ENCODE results near the gene NDUFS8. TPM values are rescaled to one million over a fixed set of nuclear protein-coding genes. Genes with fewer than 3 reads are reported as not detected.

NDUFS8 gene
- total RNA-seq, 1 experiment from 2014 or later = 166 TPM

DNA sequence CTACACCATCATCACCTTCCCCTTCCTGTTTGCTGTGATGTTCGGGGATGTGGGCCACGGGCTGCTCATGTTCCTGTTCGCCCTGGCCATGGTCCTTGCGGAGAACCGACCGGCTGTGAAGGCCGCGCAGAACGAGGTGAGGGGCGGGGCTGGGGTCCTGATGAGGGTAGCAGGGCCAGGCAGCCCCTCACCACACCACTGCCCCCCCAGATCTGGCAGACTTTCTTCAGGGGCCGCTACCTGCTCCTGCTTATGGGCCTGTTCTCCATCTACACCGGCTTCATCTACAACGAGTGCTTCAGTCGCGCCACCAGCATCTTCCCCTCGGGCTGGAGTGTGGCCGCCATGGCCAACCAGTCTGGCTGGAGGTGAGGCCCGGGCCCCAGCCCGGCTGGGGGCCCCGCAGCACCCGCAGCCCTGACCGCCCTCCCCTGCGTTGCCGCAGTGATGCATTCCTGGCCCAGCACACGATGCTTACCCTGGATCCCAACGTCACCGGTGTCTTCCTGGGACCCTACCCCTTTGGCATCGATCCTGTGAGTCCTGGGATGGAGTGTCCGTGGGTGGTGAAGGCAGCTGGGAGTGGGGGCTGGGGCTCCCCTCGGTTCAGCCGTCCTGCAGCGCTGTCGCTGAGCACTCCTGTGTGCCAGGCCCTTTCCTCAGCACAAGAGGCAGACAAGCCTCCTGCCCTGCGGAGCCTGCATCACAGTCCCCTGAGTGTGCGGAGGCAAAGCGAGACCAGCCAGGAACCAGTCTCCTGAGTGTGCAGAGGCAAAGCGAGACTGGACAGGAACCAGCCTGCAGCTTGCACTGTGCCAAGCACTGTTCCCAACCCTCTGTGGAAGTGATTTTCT lies 17.2 kb downstream of the NDUFS8 start:
- intact Hi-C loops (cut with micrococcal nuclease; ENCODE audit: unreplicated experiment) = no loop called here
- no peaks in the 10 kb centered on the region for H3K9me3 Mint-ChIP-seq (ENCODE audit: low read depth, unreplicated experiment)
- BruUV-seq (replicated peaks) = no TSS peak
- peaks cover 34% of the 10 kb centered on the region for H3K36me3 Mint-ChIP-seq (ENCODE audit: insufficient read depth, unreplicated experiment)
- no peak overlapping the region for H3K27ac Mint-ChIP-seq (ENCODE audit: unreplicated experiment)
- DNase-seq = no peak
- H3K4me3 Mint-ChIP-seq (ENCODE audit: low read depth, unreplicated experiment) = no peak overlapping the region
- TF ChIP-seq, protein P1, sequence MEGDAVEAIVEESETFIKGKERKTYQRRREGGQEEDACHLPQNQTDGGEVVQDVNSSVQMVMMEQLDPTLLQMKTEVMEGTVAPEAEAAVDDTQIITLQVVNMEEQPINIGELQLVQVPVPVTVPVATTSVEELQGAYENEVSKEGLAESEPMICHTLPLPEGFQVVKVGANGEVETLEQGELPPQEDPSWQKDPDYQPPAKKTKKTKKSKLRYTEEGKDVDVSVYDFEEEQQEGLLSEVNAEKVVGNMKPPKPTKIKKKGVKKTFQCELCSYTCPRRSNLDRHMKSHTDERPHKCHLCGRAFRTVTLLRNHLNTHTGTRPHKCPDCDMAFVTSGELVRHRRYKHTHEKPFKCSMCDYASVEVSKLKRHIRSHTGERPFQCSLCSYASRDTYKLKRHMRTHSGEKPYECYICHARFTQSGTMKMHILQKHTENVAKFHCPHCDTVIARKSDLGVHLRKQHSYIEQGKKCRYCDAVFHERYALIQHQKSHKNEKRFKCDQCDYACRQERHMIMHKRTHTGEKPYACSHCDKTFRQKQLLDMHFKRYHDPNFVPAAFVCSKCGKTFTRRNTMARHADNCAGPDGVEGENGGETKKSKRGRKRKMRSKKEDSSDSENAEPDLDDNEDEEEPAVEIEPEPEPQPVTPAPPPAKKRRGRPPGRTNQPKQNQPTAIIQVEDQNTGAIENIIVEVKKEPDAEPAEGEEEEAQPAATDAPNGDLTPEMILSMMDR (IDR thresholded peaks at IDR 0.05; ENCODE audit: unreplicated experiment) = no peak
- no peaks in the 10 kb centered on the region for H3K4me1 Mint-ChIP-seq (ENCODE audit: low read depth, unreplicated experiment)
- CTCF ChIA-PET = interaction anchor here (0.6 kb wide), 1 partner anchor 514 kb away, joined by 3 read pairs; no protein-coding TSS in a partner anchor
- no peaks in the 10 kb centered on the region for H3K27me3 Mint-ChIP-seq (ENCODE audit: unreplicated experiment)

DNA sequence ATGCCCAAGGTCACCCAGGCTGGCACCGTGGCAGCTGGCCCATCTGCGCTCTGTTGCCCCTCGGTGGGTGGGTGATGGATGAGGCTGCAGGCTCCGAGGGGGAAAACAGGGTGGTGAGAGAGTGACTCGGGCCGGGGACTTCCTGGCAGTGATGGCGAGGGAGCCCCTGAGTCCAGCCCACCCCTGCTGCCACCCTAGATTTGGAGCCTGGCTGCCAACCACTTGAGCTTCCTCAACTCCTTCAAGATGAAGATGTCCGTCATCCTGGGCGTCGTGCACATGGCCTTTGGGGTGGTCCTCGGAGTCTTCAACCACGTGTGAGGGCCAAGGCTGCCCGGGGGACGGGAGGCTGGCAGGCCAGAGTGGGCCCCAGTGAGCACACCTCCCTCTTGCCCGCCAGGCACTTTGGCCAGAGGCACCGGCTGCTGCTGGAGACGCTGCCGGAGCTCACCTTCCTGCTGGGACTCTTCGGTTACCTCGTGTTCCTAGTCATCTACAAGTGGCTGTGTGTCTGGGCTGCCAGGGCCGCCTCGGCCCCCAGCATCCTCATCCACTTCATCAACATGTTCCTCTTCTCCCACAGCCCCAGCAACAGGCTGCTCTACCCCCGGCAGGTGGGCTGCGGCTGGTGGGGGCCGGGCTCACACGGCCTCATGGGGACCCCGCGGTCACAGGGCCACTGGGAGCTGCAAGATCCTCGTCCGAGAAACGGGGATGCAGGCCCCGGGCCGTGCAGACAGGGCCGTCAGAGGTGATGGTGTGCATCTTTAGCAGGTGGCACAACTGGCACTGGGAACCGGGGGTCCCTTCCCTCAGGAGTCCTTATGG lies 18.4 kb downstream of the NDUFS8 start:
- Mint-ChIP-seq H3K4me3 (ENCODE audit: low read depth, unreplicated experiment) (no peak overlapping the region), H3K27ac (ENCODE audit: unreplicated experiment) (no peak overlapping the region), H3K27me3 (ENCODE audit: unreplicated experiment) (no peaks in the 10 kb centered on the region), H3K9me3 (ENCODE audit: low read depth, unreplicated experiment) (no peaks in the 10 kb centered on the region), H3K4me1 (ENCODE audit: low read depth, unreplicated experiment) (no peaks in the 10 kb centered on the region), H3K36me3 (ENCODE audit: insufficient read depth, unreplicated experiment) (peaks cover 47% of the 10 kb centered on the region)
- BruUV-seq (replicated peaks) = no TSS peak
- no peak for DNase-seq
- CTCF ChIA-PET = no interaction called here
- intact Hi-C loops (cut with micrococcal nuclease; ENCODE audit: unreplicated experiment) = no loop called here
- TF ChIP-seq, protein P1 (IDR thresholded peaks at IDR 0.05; ENCODE audit: unreplicated experiment) = no peak

DNA sequence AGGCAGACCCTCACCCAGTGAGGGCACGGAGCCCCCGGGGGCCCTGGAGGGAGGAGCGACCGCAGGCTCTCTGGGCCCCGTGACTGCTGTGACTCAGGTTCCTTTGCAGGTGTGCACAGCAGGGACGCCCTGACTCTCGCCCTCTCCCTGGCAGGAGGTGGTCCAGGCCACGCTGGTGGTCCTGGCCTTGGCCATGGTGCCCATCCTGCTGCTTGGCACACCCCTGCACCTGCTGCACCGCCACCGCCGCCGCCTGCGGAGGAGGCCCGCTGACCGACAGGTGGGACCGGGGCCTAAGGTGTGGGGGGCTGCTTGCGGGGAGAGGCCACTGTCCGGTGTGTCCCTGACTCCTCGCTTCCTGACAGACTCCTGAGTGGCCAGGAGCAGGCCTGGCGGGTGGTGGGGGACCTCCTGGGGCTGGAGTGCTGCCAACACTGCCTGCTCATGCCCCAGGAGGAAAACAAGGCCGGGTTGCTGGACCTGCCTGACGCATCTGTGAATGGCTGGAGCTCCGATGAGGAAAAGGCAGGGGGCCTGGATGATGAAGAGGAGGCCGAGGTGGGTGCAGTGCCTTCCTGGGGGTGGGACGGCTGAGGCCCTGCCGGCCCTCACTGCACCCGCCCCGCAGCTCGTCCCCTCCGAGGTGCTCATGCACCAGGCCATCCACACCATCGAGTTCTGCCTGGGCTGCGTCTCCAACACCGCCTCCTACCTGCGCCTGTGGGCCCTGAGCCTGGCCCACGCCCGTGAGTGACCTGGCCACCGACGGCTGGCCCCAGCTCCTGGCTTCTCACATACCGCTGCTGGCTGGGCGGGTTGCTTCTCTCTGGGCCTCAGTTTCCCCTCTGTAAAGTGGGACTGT lies 19.3 kb downstream of the NDUFS8 start:
- intact Hi-C loops (cut with micrococcal nuclease; ENCODE audit: unreplicated experiment) = no loop called here
- TF ChIP-seq, protein P1 (IDR thresholded peaks at IDR 0.05; ENCODE audit: unreplicated experiment) = no peak
- H3K27me3 Mint-ChIP-seq (ENCODE audit: unreplicated experiment) = no peaks in the 10 kb centered on the region
- CTCF ChIA-PET = no interaction called here
- H3K4me3 Mint-ChIP-seq (ENCODE audit: low read depth, unreplicated experiment) = no peak overlapping the region
- no TSS peak for BruUV-seq (replicated peaks)
- no peaks in the 10 kb centered on the region for H3K9me3 Mint-ChIP-seq (ENCODE audit: low read depth, unreplicated experiment)
- no peaks in the 10 kb centered on the region for H3K4me1 Mint-ChIP-seq (ENCODE audit: low read depth, unreplicated experiment)
- no peak for DNase-seq
- H3K36me3 Mint-ChIP-seq (ENCODE audit: insufficient read depth, unreplicated experiment) = peaks cover 50% of the 10 kb centered on the region
- H3K27ac Mint-ChIP-seq (ENCODE audit: unreplicated experiment) = no peak overlapping the region

DNA sequence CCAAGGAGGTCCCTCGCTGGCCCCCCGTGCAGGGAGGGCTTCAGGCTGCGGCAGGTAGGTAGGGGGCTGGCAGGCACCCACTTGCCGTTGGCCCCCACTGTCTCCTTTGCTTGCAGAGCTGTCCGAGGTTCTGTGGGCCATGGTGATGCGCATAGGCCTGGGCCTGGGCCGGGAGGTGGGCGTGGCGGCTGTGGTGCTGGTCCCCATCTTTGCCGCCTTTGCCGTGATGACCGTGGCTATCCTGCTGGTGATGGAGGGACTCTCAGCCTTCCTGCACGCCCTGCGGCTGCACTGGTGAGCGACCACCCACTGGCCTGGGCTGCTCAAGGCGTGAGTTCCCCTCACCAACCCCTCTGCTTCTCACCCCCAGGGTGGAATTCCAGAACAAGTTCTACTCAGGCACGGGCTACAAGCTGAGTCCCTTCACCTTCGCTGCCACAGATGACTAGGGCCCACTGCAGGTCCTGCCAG lies 19.9 kb downstream of the NDUFS8 start:
- Mint-ChIP-seq H3K27ac (ENCODE audit: unreplicated experiment) (no peak overlapping the region), H3K9me3 (ENCODE audit: low read depth, unreplicated experiment) (no peaks in the 10 kb centered on the region), H3K4me3 (ENCODE audit: low read depth, unreplicated experiment) (no peak overlapping the region), H3K36me3 (ENCODE audit: insufficient read depth, unreplicated experiment) (peaks cover 56% of the 10 kb centered on the region), H3K4me1 (ENCODE audit: low read depth, unreplicated experiment) (no peaks in the 10 kb centered on the region), H3K27me3 (ENCODE audit: unreplicated experiment) (no peaks in the 10 kb centered on the region)
- TF ChIP-seq, protein P1 (IDR thresholded peaks at IDR 0.05; ENCODE audit: unreplicated experiment) = no peak
- intact Hi-C loops (cut with micrococcal nuclease; ENCODE audit: unreplicated experiment) = no loop called here
- no peak for DNase-seq
- BruUV-seq (replicated peaks) = no TSS peak
- CTCF ChIA-PET = no interaction called here

Measured in Calu3 (cell line).